Measurements from ENCODE around the gene CEP128. TPM values are rescaled to one million over a fixed set of nuclear protein-coding genes. Genes with fewer than 3 reads are reported as not detected.

CEP128 gene
- polyA plus RNA-seq, 1 donor (not counting 4 experiments of a cell fraction or from before 2014, with no cell fraction given) = 2.6 TPM

DNA sequence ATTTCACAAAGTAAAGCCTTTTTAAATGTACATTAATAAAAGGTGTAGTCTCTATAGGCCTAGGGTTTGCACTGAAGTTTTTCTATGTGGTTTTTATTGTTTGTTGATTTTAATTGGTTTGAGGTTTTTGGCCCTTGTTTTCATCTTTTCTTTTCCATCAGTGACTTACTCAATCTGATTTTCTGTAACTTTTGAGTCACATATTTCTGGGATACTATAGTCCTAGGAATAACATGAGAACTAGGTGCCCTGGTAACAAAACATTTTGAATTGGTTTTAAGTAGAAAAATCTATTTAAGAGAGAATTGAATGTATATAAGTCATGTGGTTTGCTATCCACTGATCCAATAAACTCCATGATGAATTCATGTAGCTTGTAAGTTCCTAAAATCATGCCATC is 311.9 kb downstream of the CEP128 start:
- dilution Hi-C loops (cut with MboI; ENCODE audit: extremely low pct_ligation_motif_present, low sequenced_read_pairs) = no loop called here
- Histone ChIP-seq H3K9ac (ENCODE audit: control insufficient read depth, extremely low read depth, insufficient read depth, low read length) (no peak overlapping the region), H3K27ac (ENCODE audit: control insufficient read depth, insufficient read depth, low read length) (no peak overlapping the region), H3K9me1 (ENCODE audit: control insufficient read depth, extremely low read depth, insufficient read depth, low read length) (no peaks in the 10 kb centered on the region), H3K27me3 (ENCODE audit: control insufficient read depth, extremely low read depth, insufficient read depth, low read length) (no peaks in the 10 kb centered on the region), H3K4me3 (ENCODE audit: control insufficient read depth in 2 of 3, extremely low read depth in 1 of 3, insufficient read depth in 2 of 3, low read depth in 1 of 3, low read length in 3 of 3) (no peak overlapping the region), H3K4me1 (ENCODE audit: control insufficient read depth, extremely low read depth, insufficient read depth, low read length) (peaks cover 7% of the 10 kb centered on the region), H3K4me2 (ENCODE audit: control insufficient read depth, extremely low read depth, insufficient read depth, low read depth, low read length) (no peak overlapping the region), H4K20me1 (ENCODE audit: control insufficient read depth, extremely low read depth, insufficient read depth, low read length) (no peaks in the 10 kb centered on the region), H3K36me3 (ENCODE audit: control insufficient read depth in 2 of 2, extremely low read depth in 1 of 2, insufficient read depth in 2 of 2, low read length in 2 of 2) (no peaks in the 10 kb centered on the region), H3K79me2 (ENCODE audit: control insufficient read depth, insufficient read depth, low read length) (no peaks in the 10 kb centered on the region), H2AFZ (ENCODE audit: control insufficient read depth, low read length) (no peak overlapping the region), H3K9me3 (ENCODE audit: control insufficient read depth, low read depth, low read length) (no peaks in the 10 kb centered on the region)
- TF ChIP-seq EZH2 (IDR thresholded peaks at IDR 0.05; ENCODE audit: low read length) = no peak
- TF ChIP-seq, protein P1, sequence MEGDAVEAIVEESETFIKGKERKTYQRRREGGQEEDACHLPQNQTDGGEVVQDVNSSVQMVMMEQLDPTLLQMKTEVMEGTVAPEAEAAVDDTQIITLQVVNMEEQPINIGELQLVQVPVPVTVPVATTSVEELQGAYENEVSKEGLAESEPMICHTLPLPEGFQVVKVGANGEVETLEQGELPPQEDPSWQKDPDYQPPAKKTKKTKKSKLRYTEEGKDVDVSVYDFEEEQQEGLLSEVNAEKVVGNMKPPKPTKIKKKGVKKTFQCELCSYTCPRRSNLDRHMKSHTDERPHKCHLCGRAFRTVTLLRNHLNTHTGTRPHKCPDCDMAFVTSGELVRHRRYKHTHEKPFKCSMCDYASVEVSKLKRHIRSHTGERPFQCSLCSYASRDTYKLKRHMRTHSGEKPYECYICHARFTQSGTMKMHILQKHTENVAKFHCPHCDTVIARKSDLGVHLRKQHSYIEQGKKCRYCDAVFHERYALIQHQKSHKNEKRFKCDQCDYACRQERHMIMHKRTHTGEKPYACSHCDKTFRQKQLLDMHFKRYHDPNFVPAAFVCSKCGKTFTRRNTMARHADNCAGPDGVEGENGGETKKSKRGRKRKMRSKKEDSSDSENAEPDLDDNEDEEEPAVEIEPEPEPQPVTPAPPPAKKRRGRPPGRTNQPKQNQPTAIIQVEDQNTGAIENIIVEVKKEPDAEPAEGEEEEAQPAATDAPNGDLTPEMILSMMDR (optimal IDR thresholded peaks at IDR 0.05 in 1 of 3, IDR thresholded peaks at IDR 0.05 in 1 of 3, conservative IDR thresholded peaks at IDR 0.05 in 1 of 3; ENCODE audit: extremely low read depth in 1 of 3, insufficient read depth in 2 of 3, low read length in 3 of 3) = no peak
- FAIRE-seq (no peak), DNase-seq (ENCODE audit: low read depth, low spot score) (no peak)

DNA sequence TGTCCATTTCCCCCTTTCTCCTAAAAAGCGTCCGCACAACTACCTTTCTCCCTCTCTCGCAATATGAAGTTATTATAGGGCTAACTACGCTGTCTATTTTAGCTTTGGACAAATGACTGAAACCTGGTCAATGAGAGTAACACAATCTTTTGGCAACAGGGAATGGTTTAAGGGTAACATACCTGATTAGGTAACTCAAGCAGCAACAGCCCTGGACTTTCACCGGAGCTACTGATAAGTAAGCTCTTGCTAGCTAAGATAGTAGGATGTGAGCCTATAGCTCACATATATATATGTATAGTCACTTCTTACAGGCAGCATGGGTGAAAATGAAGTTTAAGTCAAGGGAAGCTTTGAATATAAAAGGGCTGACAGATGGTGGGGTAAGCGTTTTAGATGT is 313.0 kb downstream of the CEP128 start:
- Histone ChIP-seq H3K9me1 (ENCODE audit: control insufficient read depth, extremely low read depth, insufficient read depth, low read length) (no peaks in the 10 kb centered on the region), H3K27me3 (ENCODE audit: control insufficient read depth, extremely low read depth, insufficient read depth, low read length) (no peaks in the 10 kb centered on the region), H2AFZ (ENCODE audit: control insufficient read depth, low read length) (no peak overlapping the region), H4K20me1 (ENCODE audit: control insufficient read depth, extremely low read depth, insufficient read depth, low read length) (no peaks in the 10 kb centered on the region), H3K36me3 (ENCODE audit: control insufficient read depth in 2 of 2, extremely low read depth in 1 of 2, insufficient read depth in 2 of 2, low read length in 2 of 2) (no peaks in the 10 kb centered on the region), H3K4me2 (ENCODE audit: control insufficient read depth, extremely low read depth, insufficient read depth, low read depth, low read length) (no peak overlapping the region), H3K9ac (ENCODE audit: control insufficient read depth, extremely low read depth, insufficient read depth, low read length) (no peak overlapping the region), H3K79me2 (ENCODE audit: control insufficient read depth, insufficient read depth, low read length) (no peaks in the 10 kb centered on the region), H3K9me3 (ENCODE audit: control insufficient read depth, low read depth, low read length) (no peaks in the 10 kb centered on the region), H3K4me1 (ENCODE audit: control insufficient read depth, extremely low read depth, insufficient read depth, low read length) (no peaks in the 10 kb centered on the region), H3K4me3 (ENCODE audit: control insufficient read depth in 2 of 3, extremely low read depth in 1 of 3, insufficient read depth in 2 of 3, low read depth in 1 of 3, low read length in 3 of 3) (no peak overlapping the region), H3K27ac (ENCODE audit: control insufficient read depth, insufficient read depth, low read length) (no peak overlapping the region)
- dilution Hi-C loops (cut with MboI; ENCODE audit: extremely low pct_ligation_motif_present, low sequenced_read_pairs) = no loop called here
- no peak for FAIRE-seq
- DNase-seq (ENCODE audit: low read depth, low spot score) = no peak
- no peak for TF ChIP-seq EZH2 (IDR thresholded peaks at IDR 0.05; ENCODE audit: low read length)
- TF ChIP-seq, protein P1 (optimal IDR thresholded peaks at IDR 0.05 in 1 of 3, IDR thresholded peaks at IDR 0.05 in 1 of 3, conservative IDR thresholded peaks at IDR 0.05 in 1 of 3; ENCODE audit: extremely low read depth in 1 of 3, insufficient read depth in 2 of 3, low read length in 3 of 3) = no peak
